Tibial artery (tissue), 4 donors: ENCODE results near the gene STX1A.
A peak's percentile ranks its signal among the peaks of the same experiment; 100 is the strongest.
"Not testable (repeated sequence)": the region's sequence is repeated elsewhere in the genome, so short reads cannot be mapped to it uniquely, and the experiment has no call there.

Experiments
- DNase-seq, 2 donors: peaks; one replicate each; pipeline ENCODE4 v3.0.0-alpha.2; 2019
- H3K27ac ChIP-seq, 2 donors: fragments of 200-600 bp; sonication (generic) in 1 of 2; 1 replicate in 1 of 2; 2 replicates in 1 of 2; pipeline ENCODE4 v1.5.1; 2018 to 2019; ENCODE audit warnings: mild to moderate bottlenecking in 1 of 2
- H3K27me3 ChIP-seq, 2 donors: fragments of 200-600 bp; sonication (generic) in 1 of 2; one replicate each; pipeline versions ENCODE4 v1.5.1 to v1.6.0; 2016 to 2019
- H3K36me3 ChIP-seq, 3 donors: fragments of 200-600 bp; sonication (generic) in 2 of 3; one replicate each; pipeline ENCODE4 v1.5.1; 2016 to 2019; ENCODE audit warnings: mild to moderate bottlenecking in 2 of 3
- H3K4me1 ChIP-seq, 4 donors: fragments of 200-600 bp; sonication (generic) in 2 of 4; 1 replicate in 3 of 4; 2 replicates in 1 of 4; pipeline ENCODE4 v1.5.1; 2016 to 2019
- H3K4me3 ChIP-seq, 2 donors: fragments of 200-600 bp; sonication (generic) in 1 of 2; 1 replicate in 1 of 2; 2 replicates in 1 of 2; pipeline ENCODE4 v1.5.1; 2018 to 2019; ENCODE audit warnings: mild to moderate bottlenecking in 2 of 2
- H3K9me3 ChIP-seq, 3 donors: fragments of 200-600 bp; sonication (generic) in 1 of 3; one replicate each; pipeline ENCODE4 v1.5.1; 2016 to 2019
- intact Hi-C: fragments of 100-400 bp; cut with DNase I; formaldehyde crosslinking; loops from one replicate; pipeline ENCODE4 v1.15.0; 2023; ENCODE audit warnings: low total_unique reads
- TF ChIP-seq, protein P1 (sequence below), 2 experiments: fragments of 200-600 bp in 1 of 2; fragments of 450-650 bp in 1 of 2; IDR thresholded peaks; one replicate each; pipeline ENCODE4 v1.5.1; 2017 to 2019; ENCODE audit warnings: antibody characterized with exemption in 2 of 2, mild to moderate bottlenecking in 1 of 2, moderate library complexity in 1 of 2

STX1A gene

DNA sequence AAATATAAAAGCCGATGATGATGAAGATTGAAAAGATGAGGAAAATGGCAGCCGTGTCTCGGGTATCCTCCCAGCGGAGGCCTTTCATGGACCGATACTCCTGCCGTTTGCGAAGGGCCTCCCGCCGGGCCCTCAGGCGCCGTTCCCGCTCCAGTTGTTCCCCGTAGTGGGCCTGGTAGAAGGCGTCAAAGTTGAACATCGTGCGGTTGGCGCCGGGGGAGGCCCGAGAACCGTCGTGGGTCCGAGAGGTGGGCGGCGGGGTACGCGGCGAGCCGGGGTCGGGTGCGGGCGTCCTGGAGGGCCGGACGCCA, 36.8 kb downstream of the STX1A start:
- peak overlapping the region; percentile 87 to 98 for H3K4me3 ChIP-seq
- peaks cover 0 to 37% (median 28%) of the 10 kb centered on the region in 4 donors for H3K4me1 ChIP-seq
- H3K27ac ChIP-seq, result peak overlapping the region; percentile 81 to 93
- H3K36me3 ChIP-seq, result peaks cover 14 to 37% (median 20%) of the 10 kb centered on the region in 3 donors
- intact Hi-C loops, result loop anchor here (5.0 kb wide), 1 partner anchor 40 kb away; no protein-coding TSS in a partner anchor
- TF ChIP-seq, protein P1, sequence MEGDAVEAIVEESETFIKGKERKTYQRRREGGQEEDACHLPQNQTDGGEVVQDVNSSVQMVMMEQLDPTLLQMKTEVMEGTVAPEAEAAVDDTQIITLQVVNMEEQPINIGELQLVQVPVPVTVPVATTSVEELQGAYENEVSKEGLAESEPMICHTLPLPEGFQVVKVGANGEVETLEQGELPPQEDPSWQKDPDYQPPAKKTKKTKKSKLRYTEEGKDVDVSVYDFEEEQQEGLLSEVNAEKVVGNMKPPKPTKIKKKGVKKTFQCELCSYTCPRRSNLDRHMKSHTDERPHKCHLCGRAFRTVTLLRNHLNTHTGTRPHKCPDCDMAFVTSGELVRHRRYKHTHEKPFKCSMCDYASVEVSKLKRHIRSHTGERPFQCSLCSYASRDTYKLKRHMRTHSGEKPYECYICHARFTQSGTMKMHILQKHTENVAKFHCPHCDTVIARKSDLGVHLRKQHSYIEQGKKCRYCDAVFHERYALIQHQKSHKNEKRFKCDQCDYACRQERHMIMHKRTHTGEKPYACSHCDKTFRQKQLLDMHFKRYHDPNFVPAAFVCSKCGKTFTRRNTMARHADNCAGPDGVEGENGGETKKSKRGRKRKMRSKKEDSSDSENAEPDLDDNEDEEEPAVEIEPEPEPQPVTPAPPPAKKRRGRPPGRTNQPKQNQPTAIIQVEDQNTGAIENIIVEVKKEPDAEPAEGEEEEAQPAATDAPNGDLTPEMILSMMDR (IDR thresholded peaks at IDR 0.05), result no peak
- no peaks in the 10 kb centered on the region for H3K27me3 ChIP-seq
- no peak for DNase-seq
- H3K9me3 ChIP-seq, result no peaks in the 10 kb centered on the region

DNA sequence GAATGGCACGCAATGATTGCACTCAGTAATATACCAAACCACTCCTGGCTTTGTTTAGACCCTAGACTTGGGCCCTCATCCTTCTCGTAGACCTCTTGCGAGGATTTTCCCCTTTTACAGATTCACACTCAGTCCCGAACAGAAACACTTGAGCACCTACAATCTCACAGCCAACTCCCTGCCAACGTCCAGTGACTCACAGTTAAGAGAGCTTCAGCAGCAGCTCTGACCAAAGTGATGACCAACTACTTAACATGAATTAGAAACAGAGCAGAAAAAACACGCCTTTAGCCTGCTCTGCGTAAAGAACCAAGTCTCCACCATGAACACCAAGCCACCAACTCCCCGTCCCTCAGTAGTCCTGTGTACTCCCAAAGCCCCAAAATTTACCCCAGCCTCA, 38.4 kb downstream of the STX1A start:
- Histone ChIP-seq H3K9me3 (no peaks in the 10 kb centered on the region), H3K27ac (no peak overlapping the region), H3K36me3 (peaks cover 4 to 24% (median 17%) of the 10 kb centered on the region in 3 donors), H3K4me3 (no peak overlapping the region), H3K27me3 (no peaks in the 10 kb centered on the region), H3K4me1 (peaks cover 0 to 37% (median 28%) of the 10 kb centered on the region in 4 donors)
- intact Hi-C loops, result loop anchor here (5.0 kb wide), 1 partner anchor 41 kb away; no protein-coding TSS in a partner anchor
- no peak for DNase-seq
- TF ChIP-seq, protein P1 (IDR thresholded peaks at IDR 0.05), result no peak

DNA sequence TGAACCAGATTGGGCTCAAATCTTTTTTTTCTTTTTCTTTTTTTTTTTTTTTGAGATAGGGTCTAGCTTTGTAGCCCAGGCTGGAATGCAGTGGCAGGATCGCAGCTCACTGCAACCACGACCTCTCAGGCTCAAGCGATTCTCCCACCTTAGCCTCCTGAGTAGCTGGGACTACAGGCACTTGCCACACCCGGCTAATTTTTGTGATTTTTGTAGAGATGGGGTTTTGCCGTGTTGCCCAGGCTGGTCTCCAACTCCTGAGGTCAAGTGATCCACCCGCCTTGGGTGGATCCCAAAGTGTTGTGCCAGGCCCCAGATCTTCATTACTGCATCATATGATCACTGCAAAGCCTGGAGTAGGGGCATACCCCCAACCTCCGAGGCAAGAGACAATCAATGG, 39.0 kb downstream of the STX1A start:
- intact Hi-C loops, result loop anchor here (5.0 kb wide), 1 partner anchor 42 kb away; no protein-coding TSS in a partner anchor
- TF ChIP-seq, protein P1 (IDR thresholded peaks at IDR 0.05), result no peak
- H3K4me1 ChIP-seq, result peaks cover 0 to 37% (median 28%) of the 10 kb centered on the region in 4 donors

DNA sequence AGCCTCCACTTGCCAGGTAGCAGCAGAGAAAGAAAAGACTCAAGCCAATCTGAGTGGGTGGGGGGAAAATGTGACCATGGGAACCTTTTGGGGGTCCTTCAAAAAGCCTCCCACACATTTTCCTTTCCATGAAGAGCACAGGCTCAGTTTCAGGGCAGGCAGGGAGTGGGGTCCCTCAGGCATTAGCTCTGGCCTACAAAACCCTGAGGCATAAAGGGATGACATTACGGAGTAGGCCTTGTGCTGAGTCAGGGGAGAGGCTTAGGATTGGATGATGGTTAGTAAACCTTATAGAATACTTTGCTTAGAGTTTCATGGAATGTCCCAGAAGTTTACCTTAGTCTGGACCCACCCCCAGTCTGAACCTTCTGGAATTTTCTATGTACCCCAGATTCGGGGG, 39.8 kb downstream of the STX1A start:
- DNase-seq, result no peak
- H3K27ac ChIP-seq, result no peak overlapping the region
- H3K4me3 ChIP-seq, result no peak overlapping the region
- intact Hi-C loops, result loop anchor here (5.0 kb wide), 1 partner anchor 43 kb away; no protein-coding TSS in a partner anchor
- no peaks in the 10 kb centered on the region for H3K9me3 ChIP-seq
- peaks cover 4 to 24% (median 17%) of the 10 kb centered on the region in 3 donors for H3K36me3 ChIP-seq
- peaks cover 0 to 35% (median 27%) of the 10 kb centered on the region in 4 donors for H3K4me1 ChIP-seq
- H3K27me3 ChIP-seq, result no peaks in the 10 kb centered on the region
- TF ChIP-seq, protein P1 (IDR thresholded peaks at IDR 0.05), result no peak

More for the DNA sequence above, 39.0 kb downstream of the STX1A start:
- Histone ChIP-seq H3K4me3 (no peak overlapping the region), H3K27ac (no peak overlapping the region), H3K36me3 (peaks cover 4 to 24% (median 17%) of the 10 kb centered on the region in 3 donors), H3K9me3 (no peaks in the 10 kb centered on the region), H3K27me3 (no peaks in the 10 kb centered on the region)
- no peak for DNase-seq

DNA sequence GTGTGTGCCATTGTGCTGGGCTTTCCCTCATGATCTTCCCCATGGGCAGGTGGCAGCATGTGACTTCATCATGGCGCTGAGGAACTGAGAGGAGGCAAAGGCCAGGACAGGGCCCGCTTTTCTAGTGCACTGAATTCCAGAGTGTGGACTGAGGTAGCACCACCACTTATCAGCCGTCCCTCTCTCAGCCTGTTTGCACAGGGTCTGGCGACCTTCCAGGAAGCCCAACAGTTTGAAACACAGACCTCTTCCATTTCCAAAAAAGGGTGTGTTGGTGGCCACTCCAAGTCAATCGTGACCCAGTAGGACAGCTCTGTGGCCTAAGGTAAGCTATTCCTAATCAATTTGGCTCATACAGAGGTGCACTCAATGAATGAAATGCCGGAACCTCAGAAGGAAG, 40.6 kb downstream of the STX1A start:
- Histone ChIP-seq H3K4me3 (no peak overlapping the region), H3K27me3 (no peaks in the 10 kb centered on the region), H3K9me3 (no peaks in the 10 kb centered on the region), H3K4me1 (peaks cover 0 to 27% (median 21%) of the 10 kb centered on the region in 4 donors), H3K36me3 (peaks cover 4 to 24% (median 17%) of the 10 kb centered on the region in 3 donors), H3K27ac (no peak overlapping the region)
- TF ChIP-seq, protein P1 (IDR thresholded peaks at IDR 0.05), result no peak
- intact Hi-C loops, result no loop called here
- no peak for DNase-seq

DNA sequence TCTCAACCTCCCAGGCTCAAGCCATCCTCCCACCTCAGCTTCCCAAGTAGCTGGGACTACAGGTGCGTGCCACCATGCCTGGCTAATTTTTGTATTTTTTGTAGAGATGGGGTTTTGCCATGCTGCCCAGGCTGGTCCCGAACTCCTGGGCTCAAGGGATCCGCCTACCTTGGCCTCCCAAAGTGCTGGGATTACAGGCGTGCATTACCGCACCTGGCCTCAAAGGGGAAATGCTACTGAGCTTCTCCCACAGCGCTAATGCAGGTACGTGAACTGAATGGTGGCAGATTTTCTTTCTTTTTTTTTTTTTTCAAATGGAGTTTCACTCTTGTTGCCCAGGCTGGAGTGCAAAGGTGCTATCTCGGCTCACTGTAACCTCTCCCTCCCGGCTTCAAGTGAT, 43.4 kb downstream of the STX1A start:
- H3K9me3 ChIP-seq, H3K27ac ChIP-seq: not testable (repeated sequence)

More for the DNA sequence above, 43.4 kb downstream of the STX1A start:
- H3K4me3 ChIP-seq, intact Hi-C loops, H3K27me3 ChIP-seq, H3K4me1 ChIP-seq, DNase-seq: not testable (repeated sequence)
- peaks cover 4 to 24% (median 17%) of the 10 kb centered on the region in 3 donors for H3K36me3 ChIP-seq
